ENCODE measurements around the gene OR2G2. TPM values are rescaled to one million over a fixed set of nuclear protein-coding genes. Genes with fewer than 3 reads are reported as not detected.

Gene OR2G2
- total RNA-seq, 1 donor from 2014 or later, result not detected

Other genes starting within 250 kb of the OR2G2 start
- gene NLRP3, start 172.2 kb upstream of the OR2G2 start, total RNA-seq, result 1.9 TPM
- not detected for gene OR2B11, start 130.3 kb upstream of the OR2G2 start, total RNA-seq
- 0.08 TPM for gene OR2C3, start 51.9 kb upstream of the OR2G2 start, total RNA-seq
- gene GCSAML, start 39.2 kb upstream of the OR2G2 start, total RNA-seq, result 0.91 TPM
- not detected for gene OR2G3, start 17.2 kb downstream of the OR2G2 start, total RNA-seq
- gene OR13G1, start 91.4 kb downstream of the OR2G2 start, total RNA-seq, result not detected
- not detected for gene OR6F1, start 128.3 kb downstream of the OR2G2 start, total RNA-seq
- gene OR14K1, start 150.3 kb downstream of the OR2G2 start, total RNA-seq, result not detected
- gene OR14A2, start 159.8 kb downstream of the OR2G2 start, total RNA-seq, result not detected
- gene OR1C1, start 172.2 kb downstream of the OR2G2 start, total RNA-seq, result not detected
- gene OR14A16, start 235.8 kb downstream of the OR2G2 start, total RNA-seq, result not detected